Suppressor macrophage (primary cell): ENCODE data around the gene IRX5.

Source experiments
- DNase-seq, 4 experiments: peaks; one replicate each; pipeline ENCODE4 v3.0.0-alpha.2; 2020 to 2022

Gene IRX5

DNA sequence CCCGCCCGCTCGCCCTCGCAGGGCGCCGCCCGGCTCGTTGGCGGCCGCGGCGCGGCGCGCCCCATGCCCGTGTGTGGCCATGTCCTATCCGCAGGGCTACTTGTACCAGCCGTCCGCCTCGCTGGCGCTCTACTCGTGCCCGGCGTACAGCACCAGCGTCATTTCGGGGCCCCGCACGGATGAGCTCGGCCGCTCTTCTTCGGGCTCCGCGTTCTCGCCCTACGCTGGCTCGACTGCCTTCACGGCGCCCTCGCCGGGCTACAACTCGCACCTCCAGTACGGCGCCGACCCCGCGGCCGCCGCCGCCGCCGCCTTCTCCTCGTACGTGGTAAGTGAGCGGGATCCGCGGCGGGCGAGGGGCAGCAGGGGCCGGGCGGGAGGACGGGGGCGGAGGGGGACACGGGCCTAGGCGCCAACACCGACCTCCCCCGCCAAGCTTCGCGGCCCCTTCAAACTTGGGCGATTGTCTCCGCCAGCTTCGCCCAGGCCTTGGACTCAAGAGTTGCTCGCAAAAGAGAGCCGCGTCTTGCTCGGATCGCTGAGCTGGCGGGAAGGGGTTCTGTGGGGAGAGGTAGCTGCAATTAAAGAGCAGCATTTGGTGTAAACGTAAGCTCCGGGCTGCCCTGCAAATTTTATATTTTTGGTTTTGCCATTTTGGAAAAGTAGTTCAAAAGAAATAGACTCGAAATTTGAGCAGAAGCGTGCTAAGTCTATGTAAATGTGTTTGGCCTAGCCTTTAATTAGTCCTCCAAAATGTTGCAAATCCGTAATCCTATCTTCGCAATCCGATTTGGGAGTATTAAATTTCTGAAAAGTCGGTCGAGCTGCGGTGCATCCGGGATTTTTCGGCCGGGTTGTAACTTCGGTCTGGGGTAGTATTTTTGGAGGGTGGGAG lies 702 bp downstream of the IRX5 start:
- DNase-seq, result peak in 3 of 4 experiments; percentile 28 to 53 (median 40)

DNA sequence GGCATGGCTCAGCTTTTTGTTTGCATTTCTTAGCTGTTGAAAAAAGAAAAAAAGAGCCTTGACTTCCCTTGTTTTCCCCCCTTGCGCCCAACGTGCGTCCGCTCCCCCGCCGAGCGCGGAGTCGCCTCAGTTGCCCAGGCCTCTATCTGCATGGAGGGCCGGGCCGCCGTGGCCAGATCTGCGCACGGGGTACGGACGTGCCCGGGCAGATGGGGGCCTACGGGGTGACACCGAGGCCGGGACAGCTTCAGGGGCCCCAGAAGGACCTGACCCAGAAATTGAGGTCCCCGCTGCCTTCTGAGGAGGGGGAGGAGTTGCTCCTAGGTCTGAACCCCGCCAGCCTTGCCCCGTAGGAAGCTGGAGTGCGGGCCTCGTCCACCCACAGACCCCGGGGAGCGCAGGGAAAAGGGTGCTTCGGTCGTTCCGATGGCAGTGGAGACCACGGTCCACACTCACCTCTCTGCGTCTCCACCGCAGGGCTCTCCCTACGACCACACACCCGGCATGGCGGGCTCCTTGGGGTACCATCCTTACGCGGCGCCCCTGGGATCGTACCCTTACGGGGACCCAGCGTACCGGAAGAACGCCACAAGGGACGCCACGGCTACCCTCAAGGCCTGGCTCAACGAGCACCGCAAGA lies 1.5 kb downstream of the IRX5 start:
- DNase-seq, result no peak

DNA sequence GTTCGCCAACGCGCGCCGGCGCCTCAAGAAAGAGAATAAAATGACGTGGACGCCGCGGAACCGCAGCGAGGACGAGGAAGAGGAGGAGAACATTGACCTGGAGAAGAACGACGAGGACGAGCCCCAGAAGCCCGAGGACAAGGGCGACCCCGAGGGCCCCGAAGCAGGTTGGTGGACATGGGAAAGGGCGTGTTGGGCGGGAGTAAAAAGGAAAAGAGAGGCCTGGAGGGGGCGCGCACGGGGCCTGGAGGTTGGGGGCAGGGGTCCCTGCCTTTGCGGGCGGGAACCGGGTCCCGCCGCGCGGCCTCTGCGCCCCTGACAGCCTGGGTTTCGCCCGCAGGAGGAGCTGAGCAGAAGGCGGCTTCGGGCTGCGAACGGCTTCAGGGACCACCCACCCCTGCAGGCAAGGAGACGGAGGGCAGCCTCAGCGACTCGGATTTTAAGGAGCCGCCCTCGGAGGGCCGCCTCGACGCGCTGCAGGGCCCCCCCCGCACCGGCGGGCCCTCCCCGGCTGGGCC lies 2.1 kb downstream of the IRX5 start:
- no peak for DNase-seq

DNA sequence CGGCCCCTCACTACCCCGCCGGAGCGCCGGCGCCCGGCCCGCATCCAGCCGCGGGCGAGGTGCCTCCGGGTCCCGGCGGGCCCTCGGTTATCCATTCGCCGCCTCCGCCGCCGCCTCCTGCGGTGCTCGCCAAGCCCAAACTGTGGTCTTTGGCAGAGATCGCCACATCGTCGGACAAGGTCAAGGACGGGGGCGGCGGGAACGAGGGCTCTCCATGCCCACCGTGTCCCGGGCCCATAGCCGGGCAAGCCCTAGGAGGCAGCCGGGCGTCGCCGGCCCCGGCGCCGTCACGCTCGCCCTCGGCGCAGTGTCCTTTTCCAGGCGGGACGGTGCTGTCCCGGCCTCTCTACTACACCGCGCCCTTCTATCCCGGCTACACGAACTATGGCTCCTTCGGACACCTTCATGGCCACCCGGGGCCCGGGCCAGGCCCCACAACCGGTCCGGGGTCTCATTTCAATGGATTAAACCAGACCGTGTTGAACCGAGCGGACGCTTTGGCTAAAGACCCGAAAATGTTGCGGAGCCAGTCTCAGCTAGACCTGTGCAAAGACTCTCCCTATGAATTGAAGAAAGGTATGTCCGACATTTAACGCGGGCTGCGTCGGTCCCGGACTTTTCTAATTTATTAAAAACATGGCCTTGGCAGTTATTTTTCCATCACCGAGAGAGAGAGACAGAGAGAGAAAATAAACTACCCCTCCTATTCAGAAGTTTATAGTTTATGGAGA lies 2.8 kb downstream of the IRX5 start:
- DNase-seq, result peak in 2 of 4 experiments; percentile 1 to 6

DNA sequence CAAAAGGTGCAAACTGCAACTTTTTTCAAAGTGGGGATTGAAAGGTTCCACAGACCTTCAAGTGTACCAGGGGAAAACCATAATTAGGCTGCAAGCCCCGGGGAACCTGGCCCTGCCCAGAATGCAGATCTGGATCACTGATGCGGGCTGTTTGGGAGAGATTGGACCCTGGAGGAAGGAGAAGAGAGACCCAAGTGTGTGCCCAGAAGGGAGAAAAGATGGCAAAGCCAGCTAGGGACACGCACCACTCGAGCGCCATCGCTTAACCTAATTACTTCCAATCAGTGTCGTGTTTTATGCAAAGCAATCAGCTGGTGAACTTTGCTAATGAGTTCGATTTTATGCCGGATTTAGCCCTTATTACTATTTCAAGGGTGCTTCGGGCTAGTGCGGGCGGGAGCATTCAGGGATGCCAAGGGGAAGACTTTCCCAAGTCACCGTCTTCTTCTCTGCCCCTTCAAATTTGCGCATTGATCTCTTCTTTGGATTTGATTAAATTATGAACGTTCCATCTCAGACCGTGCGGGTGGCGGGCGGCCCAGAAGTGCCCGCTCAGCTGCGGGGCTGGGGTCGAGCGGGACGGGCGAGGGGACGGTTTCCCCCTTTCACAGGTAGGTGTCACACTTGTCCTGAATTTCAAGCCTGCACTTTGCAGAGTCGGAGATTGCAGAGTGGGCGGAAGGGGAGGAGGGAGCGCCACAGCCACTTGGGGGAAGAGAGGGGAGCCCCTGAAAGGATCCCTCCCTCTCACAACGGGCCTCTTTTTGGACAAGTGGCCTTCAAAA lies 4.0 kb downstream of the IRX5 start:
- DNase-seq, result no peak

DNA sequence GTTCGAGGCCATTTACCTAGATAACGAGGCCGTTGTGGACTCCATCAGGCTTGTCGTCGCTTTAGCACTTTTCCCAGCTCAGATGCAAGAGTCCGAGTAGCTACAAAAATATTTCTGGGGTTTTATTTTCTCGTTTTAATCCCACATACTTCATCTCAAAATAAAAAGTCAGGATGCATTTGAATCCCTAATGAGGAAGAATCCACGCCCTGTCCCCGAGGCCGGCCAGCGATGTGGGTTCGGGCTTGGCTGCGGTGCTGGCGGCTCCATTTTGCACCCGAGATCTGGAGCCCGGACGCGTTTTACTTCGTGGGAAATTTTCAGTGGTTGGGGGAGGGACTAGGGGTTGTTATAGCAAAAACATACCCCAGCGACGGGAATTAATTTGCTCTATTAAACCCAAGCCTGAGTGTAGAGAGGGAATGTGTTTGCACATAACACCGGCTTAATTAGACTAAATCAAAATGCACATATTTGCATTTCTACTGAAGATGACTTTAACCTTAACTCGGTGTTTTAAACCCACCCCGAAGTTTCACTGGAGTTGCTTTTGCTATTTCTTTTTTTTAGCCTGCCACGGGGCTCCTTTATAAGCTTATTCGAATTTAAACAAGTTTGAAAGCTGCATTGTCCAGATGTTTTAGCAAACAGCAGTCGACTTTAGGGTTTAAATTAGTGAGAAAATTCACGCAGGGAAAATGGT lies 4.8 kb downstream of the IRX5 start:
- peak in 1 of 4 experiments; percentile 3 for DNase-seq

DNA sequence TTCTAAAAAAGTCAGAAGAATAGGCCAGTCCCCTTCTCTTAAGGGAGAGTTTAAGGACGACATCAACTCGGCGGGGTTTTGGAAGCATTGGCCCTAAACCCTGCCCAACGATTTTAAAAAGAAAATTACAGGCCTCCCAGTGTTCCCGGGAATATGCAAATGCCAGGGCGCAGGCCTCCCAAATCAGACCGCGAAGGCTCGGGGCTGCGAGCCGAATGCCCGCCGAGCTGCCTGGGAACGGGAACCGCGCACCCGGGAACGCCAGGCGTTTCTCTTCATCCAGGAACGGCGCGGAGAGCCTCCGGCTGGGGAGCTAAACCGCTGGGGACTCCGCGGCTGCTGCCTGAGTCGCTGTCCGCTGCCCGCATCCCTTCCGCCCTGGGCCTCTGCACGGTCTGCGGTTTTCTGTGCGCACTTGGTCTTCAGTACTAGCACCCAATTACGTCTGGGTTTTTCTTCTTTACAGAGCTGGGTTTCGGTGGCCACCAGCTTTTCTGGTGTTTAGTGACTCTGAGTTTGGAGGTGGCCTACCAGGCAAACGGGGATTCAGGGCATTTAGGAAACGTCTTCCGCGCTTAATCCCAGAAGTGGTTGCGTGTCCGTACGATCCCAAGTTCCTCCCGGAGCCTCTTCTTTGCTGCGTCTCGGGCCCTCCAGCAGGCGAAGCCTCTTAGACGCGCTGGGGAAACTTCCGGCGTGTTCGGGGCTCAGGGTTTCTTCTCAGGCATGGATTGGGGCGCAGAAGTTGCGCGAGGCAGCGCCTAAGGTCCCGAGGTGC lies 5.7 kb downstream of the IRX5 start:
- DNase-seq, result peak in 3 of 4 experiments; percentile 18 to 55 (median 31)

DNA sequence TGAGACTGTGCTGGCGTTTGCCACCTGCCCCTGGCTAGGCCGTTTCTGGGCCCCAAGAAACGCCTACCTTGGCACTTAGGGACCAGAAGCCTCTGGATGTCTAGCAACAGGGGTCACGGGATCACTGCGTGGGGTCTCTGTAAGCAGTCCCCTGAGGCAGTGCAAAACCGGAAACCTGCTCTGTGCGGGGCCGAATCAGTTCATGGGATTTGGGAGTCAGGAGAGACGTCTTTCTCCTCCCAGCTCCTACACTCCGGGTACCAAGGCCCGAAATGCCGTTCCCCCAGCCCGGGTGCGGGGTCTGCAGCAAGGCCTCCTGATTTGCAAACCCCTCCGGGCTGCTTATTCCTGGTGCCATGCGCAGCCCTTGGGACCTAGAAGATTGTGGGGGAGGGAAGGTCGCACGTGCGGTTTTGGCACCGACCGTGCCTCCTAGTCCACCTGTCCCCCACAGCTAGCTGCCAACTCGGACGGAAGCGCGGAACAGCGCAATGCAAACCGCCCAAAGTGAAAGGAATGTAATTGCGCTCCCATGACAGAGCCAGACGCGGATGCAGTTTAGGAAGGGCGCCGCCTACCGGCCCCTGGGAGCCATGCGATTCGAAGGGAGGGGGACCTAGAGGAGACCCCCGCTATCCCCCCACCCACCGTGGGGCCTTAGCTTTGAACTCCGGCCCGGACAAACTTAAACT lies 6.5 kb downstream of the IRX5 start:
- peak in 3 of 4 experiments; percentile 10 to 35 (median 17) for DNase-seq

DNA sequence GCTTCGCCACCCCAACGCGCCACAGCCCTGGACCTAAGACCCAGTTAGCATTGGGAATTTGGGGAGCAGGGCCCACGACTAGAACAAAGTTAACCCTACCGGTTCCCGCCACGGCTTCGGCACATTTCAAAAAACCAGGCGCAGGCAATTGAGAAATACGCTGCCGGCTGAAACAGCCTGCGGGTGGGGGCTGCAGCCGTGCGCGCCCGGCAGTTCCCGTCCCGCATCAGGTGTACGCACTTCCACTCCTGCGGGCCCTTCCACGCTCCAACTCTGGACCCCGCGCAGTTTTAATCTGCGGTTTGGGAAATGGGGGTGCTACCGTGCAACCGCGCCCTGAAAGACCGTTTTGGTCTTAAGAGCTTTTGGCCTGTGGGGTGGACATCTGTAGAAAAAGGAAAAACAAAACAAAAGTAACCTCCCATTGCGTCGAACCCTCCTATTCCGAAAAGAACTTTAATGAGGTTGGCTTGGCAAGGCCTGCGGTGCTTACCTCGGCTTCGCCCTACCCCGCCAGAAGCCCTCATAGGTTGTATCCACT lies 7.1 kb downstream of the IRX5 start:
- peak in 2 of 4 experiments; percentile 6 to 10 for DNase-seq

DNA sequence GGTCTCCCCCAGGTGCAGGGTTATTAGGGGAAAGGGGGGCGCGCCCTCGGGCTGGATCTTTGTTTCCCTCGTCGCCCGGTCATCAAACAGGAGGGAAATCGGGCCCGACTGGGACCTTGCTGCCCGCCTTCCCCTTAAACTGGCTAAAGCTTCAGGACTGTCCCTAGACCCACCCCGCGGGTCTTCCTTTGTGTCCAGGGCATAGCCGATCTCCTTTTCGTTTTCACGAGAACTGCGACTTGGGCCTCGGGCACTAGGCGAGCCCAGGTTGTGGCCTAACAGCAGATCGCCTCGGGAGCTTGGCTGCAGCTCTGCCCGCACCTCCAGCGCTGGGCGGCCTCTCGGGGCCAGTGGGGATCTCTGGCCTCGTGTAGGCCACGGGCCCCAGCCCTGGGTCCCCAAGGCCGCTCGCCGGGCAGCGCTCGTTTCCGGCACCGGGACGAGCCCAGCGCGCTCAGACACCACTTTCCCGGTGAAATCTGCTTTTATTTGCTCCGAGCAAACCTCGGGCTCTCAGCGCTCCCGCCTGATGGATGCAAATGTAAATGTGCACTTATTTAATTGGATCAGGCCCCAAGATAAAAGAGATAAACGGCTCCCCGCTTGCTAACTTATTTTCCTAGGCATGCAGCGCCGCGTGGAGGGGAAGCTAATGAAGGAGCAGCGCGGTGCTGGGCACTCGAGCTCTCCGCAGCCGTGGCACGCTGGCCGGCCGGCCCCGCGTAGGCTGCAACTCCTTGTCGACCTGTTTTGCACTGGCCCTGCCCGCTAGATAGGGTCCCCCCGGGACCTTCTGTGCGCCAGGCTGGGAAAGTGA lies 7.8 kb downstream of the IRX5 start:
- peak in 3 of 4 experiments; percentile 10 to 38 (median 15) for DNase-seq

DNA sequence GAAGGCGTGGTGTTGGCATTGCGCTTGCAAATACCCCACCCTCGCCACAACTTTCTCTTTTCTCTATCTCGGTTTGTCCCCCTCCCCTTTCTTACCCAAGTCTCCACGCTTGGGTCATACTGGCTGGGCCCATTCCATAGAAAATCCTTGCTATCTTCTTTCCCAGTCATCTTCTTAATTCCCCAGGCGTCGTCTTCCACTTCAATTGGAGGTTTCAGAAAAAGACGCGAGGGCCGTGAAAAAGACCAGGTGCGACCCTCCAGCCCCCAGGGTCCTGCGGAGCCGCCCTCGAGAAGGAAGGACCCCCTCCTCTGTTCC lies 8.3 kb downstream of the IRX5 start:
- DNase-seq, result no peak

DNA sequence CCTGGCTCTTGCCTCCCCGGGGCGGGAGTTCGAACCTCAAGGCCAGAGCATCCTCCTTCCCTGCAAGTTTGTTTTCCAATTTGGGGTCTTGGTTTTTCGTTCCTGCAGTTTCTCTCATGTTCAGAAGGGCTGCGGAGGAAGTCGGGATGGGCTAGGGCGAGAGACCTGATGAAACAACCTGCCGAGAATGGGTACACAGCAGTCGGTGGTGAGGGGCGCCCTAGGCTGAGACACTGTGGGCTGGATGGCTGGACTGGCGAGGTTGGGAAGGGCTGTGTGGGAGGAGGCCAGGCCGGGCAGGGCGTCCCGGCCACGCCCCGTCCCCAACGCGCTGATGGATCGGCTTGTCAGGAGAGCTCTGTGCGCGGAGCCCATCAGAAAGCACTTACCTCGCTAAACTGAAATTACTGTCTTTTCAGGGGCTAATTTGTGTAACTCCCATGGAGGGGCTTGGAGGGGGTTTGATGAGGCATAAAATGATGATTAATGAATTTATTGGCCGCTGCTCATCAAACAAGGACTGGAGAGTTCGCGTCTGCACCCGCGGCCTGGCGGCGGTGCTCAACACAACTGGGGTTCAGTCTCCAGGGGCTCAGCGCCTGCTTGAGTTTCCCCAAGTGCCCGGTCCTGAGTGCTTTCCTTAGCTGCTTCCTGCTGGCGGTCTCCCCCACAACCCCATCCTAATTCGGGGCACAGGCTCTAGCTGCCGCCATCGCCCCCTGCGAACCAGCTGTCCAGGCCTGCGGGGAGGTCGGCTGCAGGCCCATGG lies 9.0 kb downstream of the IRX5 start:
- no peak for DNase-seq

DNA sequence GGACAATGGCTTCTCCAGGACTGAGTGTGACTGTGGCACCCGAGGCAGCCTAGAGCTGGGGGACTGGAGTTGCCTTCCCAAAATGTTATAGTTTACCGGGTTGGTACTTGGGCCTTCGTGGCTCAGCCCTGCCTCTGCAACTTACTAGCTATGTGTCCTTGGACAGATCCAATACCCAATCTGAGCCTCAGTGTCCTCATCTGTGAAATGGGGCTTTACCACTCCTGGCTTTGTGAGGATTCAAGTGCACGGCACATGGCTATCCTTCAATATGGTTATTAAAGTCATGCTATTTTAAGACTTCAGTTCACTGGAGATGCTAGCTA lies 9.6 kb downstream of the IRX5 start:
- DNase-seq, result no peak

DNA sequence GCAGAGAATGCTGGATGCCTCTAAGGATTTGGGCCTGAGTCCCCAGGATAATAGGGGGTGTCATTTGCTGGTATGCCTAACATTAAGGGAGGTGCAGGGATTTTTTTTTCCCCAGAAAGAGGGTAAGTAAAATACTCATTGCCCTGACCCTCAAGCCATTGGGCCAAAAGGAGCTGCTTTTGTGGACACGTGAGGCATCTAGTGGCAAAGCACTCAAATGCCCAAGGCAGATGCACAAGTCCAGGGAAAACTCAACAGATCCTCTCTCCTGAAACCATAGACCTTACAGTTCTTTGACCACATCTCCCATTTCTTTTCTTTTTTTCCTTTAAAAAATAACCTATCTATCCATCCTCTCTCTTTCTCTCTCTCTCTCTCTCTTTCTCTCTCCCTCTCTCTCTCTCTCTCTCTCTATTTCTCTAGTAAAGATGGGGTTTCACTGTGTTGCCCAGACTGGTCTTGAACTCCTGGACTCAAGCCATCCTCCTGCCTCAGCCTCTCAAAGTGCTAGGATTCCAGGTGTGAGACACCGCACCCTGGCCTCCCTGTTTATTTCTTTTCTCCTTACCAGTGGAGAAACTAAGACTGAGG lies 11.8 kb downstream of the IRX5 start:
- DNase-seq, result no peak

DNA sequence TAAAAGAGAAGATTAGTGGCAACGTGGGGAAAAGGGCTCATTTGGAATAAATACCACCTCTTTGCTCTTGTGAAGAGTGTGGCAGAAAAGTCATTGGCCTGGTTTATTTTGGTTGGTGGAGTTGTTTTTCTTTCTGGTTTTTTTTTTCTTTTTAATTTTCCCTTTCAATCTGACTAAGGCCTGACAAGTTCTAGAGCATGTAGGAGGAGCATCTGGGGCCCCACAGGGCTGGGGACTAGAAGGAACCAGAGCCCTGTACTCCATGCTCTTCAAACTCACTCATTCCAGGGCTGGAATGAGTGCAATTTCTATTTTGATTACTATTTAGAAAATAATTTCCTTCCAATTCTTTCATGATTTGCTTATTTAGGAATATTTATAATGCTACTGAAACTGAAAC lies 13.3 kb downstream of the IRX5 start:
- DNase-seq, result no peak

DNA sequence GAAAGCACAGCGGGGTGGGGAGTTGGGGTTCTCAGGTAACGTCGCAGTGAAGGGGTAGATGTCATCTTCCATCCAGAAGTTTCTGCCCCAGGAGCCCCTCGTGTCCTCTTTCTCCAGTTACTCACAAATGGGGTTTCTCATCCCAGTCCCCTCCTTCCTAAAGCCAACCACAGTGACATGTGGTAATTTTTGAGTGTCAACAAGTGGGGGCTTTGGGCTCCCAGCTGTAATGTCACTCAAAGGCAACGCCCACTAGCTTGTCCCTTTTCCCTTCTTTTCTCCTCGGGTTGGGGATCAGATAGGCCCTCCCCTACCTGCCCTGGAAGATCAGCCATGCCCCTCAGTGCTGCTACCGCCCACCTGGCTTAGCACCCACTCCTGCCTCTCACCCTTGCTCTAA lies 14.4 kb downstream of the IRX5 start:
- DNase-seq, result no peak

DNA sequence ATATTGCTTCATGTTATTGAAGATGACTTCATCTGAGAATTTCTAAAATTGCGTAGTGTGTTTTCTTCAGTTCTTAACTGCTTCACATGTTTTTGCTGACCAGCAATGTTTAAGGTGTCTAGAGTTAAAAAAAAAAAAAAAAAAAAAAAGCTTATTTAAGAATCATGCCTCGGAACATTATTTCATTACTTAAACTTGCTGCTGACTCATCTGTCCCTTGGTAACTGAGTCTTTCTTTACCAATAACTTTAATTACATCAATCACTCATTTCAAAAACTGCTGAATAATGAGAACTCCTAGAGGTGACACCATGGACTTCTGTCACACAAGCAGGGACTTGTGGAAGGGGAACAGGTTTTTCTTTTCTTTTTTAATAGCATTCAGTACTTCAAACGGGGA lies 16.2 kb downstream of the IRX5 start:
- DNase-seq, result no peak

DNA sequence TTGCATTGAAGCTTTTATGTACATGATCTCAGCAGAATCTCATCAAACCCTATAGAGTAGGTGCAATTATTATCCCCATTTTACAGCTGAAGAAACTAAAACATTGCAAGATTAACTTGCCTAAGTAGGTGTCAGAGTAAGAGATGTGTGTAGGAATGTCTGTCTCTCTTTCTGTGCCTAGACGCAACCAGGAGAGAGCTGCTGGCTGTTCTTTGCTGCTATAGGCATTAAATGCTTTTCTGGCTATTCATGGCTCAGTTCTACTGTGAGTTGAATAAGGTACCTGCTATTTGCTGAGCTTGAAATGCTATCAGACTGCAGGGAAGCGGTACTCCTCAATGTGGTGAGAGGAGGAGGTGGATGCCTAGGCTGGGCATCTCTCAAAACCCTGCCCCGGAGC lies 17.0 kb downstream of the IRX5 start:
- no peak for DNase-seq
